ENCODE results near the gene DDX49.

- TF ChIP-seq POLR2A (IDR thresholded peaks at IDR 0.05), result no peak
- TF ChIP-seq, protein P1, sequence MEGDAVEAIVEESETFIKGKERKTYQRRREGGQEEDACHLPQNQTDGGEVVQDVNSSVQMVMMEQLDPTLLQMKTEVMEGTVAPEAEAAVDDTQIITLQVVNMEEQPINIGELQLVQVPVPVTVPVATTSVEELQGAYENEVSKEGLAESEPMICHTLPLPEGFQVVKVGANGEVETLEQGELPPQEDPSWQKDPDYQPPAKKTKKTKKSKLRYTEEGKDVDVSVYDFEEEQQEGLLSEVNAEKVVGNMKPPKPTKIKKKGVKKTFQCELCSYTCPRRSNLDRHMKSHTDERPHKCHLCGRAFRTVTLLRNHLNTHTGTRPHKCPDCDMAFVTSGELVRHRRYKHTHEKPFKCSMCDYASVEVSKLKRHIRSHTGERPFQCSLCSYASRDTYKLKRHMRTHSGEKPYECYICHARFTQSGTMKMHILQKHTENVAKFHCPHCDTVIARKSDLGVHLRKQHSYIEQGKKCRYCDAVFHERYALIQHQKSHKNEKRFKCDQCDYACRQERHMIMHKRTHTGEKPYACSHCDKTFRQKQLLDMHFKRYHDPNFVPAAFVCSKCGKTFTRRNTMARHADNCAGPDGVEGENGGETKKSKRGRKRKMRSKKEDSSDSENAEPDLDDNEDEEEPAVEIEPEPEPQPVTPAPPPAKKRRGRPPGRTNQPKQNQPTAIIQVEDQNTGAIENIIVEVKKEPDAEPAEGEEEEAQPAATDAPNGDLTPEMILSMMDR (IDR thresholded peaks at IDR 0.05), result no peak
- TF ChIP-seq EP300 (IDR thresholded peaks at IDR 0.05), result no peak
- no peak for TF ChIP-seq POLR2AphosphoS5 (IDR thresholded peaks at IDR 0.05)
Measured at GRCh38 chr19:18910801-18911436, 8.6 kb upstream of the DDX49 start.

All from gastroesophageal sphincter (tissue), 3 donors.